ENCODE data around the gene HRH2. TPM values are rescaled to one million over a fixed set of nuclear protein-coding genes. Genes with fewer than 3 reads are reported as not detected.

HRH2 gene
- total RNA-seq, 1 donor from 2014 or later: 7.5 TPM

DNA sequence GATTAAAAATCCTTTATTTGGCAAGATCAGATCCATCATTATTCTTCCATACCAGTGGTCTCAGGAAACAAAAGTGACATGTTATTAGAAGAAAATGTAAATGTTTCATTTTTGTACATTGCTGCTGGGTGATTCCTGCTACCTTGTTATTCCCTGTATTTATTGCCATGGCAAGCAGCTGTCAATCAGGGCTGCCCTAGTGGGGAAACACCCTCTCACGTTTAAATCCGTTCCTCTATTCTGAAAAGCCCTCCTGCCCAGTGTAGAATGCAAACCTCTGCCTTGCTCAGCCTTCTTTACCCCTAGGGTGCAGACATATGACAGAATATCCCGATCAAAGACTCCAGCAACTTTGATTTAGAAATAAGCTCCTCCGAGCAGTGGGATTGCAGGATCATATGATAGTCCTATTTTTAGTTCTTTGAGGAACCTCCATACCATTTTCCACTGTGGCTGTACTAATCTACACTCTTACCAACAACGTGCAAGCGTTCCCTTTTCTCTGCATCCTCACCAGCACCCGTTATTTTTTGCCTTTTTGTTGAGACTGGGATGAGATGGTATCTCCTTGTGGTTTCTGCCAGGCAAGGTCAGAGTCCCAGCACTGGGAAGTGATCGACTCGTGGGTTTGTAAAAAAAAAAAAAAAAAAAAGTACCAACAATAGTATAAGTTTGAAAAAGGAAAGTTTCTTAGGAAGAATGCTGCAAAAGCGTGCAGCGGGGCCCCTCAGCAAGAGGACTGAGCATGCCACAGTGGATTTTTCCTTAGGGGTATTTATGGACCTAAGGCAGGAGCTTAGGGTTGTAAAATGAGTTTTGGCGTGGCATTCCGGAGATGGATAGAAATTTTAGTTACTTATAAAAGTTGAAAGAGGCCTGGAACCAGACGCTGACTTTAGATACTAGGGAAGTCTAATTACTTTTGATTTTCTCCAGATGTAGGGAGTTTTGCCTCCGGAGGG lies 66.7 kb downstream of the HRH2 start:
- Histone ChIP-seq H3K27me3 (no peaks in the 10 kb centered on the region), H3K4me3 (no peak overlapping the region), H3K9me3 (no peaks in the 10 kb centered on the region), H3K27ac (no peak overlapping the region), H3K36me3 (no peaks in the 10 kb centered on the region), H3K4me1 (no peaks in the 10 kb centered on the region)
- TF ChIP-seq, protein P1, sequence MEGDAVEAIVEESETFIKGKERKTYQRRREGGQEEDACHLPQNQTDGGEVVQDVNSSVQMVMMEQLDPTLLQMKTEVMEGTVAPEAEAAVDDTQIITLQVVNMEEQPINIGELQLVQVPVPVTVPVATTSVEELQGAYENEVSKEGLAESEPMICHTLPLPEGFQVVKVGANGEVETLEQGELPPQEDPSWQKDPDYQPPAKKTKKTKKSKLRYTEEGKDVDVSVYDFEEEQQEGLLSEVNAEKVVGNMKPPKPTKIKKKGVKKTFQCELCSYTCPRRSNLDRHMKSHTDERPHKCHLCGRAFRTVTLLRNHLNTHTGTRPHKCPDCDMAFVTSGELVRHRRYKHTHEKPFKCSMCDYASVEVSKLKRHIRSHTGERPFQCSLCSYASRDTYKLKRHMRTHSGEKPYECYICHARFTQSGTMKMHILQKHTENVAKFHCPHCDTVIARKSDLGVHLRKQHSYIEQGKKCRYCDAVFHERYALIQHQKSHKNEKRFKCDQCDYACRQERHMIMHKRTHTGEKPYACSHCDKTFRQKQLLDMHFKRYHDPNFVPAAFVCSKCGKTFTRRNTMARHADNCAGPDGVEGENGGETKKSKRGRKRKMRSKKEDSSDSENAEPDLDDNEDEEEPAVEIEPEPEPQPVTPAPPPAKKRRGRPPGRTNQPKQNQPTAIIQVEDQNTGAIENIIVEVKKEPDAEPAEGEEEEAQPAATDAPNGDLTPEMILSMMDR (IDR thresholded peaks at IDR 0.05): no peak
- no peak for DNase-seq (ENCODE audit: low spot score in 2 of 2)
- intact Hi-C loops (cut with DNase I): no loop called here

DNA sequence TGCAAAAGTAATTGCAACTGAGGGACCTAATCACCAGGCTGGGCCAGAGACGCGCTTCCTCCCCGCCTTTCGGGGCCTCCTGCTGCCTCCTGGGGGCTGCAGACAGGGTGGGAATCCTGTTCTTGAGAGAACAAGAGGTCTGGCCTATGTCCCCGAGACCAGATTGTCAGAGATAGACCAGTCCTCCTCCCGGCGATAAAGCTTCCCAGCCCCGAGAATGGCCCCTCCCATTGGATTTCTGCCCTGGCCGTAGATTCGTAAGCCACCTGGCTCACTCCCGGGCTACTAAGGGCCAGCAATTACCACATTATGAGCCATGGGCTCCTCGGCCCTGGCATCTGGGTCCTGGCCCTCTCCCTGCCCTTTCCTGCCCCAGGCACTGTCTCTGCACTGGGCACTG lies 70.4 kb downstream of the HRH2 start:
- intact Hi-C loops (cut with DNase I): no loop called here
- Histone ChIP-seq H3K9me3 (no peaks in the 10 kb centered on the region), H3K27me3 (no peaks in the 10 kb centered on the region), H3K4me1 (no peaks in the 10 kb centered on the region), H3K4me3 (no peak overlapping the region), H3K27ac (no peak overlapping the region), H3K36me3 (no peaks in the 10 kb centered on the region)
- TF ChIP-seq, protein P1 (IDR thresholded peaks at IDR 0.05): no peak
- no peak for DNase-seq (ENCODE audit: low spot score in 2 of 2)

DNA sequence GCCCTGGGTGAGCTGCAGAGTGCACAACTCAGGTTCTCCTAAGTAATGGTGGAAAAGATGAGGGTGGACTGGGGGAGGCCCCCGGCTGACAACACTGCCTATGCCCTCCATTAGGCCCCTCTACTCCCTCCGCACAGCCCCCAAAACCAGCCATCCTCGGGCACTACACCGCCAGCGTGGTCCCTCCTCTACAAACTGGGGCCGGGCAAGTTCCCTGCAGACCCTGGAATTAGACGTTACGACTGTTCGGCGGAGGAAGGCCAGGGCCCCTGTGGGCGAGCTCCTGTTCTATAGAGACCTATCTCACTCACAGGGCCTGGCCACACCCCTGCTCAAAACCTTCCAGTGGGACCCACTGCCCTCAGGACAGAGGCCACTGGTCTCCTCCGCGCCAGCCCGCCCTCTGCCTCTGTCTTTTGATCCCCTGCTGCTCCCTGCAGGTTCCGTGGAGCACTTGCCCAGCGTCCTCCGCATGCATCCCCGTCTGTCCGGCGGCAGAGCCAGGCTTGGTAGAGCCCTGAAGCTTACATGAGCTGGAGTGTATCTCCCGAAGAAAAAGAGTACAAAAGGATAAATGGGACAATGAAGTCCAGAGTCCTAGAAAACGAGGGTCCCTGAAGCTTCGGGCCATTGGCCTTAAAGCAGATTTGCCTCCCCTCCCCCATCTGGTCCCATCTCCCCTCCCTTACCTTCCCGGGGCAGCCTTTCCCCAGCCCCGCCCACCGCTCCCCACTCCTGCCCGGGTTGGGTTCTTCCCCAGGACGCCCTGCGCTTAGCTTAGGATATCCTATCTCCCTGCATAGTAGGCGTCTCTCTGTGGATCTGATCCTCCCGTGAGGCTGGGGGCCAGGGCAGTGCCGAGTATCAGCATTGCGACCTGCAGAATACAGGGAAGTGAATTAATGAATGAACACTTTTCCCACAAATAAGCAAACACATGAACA lies 71.3 kb downstream of the HRH2 start:
- Histone ChIP-seq H3K27ac (no peak overlapping the region), H3K4me1 (no peaks in the 10 kb centered on the region), H3K4me3 (no peak overlapping the region), H3K36me3 (no peaks in the 10 kb centered on the region), H3K27me3 (no peaks in the 10 kb centered on the region), H3K9me3 (no peaks in the 10 kb centered on the region)
- intact Hi-C loops (cut with DNase I): no loop called here
- no peak for DNase-seq (ENCODE audit: low spot score in 2 of 2)
- TF ChIP-seq, protein P1 (IDR thresholded peaks at IDR 0.05): no peak

DNA sequence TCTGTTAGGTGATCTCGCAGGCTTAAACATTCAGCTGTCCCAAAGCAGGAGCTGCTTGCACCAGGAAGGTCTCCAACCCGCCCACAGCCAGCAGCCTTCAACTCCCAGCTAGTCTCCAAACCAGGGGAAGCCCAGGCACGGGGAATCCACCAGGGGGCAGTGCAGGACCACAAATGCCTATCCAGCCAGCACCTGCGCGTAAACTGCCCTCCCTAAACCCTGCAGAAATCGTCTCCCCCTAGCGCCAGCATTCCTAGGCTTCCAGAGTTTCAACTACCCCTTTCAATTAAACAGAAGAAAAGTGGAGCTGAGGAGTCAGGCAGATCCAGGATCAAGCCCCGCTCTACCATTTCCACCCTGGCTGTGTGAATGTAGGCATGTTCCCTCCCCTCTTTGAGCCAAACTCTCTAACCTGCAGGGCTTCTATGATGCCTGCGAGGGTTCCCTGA lies 72.0 kb downstream of the HRH2 start:
- no peak overlapping the region for H3K27ac ChIP-seq
- TF ChIP-seq, protein P1 (IDR thresholded peaks at IDR 0.05): peak; percentile 80 to 90 (median 86)
- H3K4me3 ChIP-seq: no peak overlapping the region
- H3K27me3 ChIP-seq: no peaks in the 10 kb centered on the region
- no peaks in the 10 kb centered on the region for H3K9me3 ChIP-seq
- no peaks in the 10 kb centered on the region for H3K4me1 ChIP-seq
- peak; percentile 54 to 91 for DNase-seq (ENCODE audit: low spot score in 2 of 2)
- H3K36me3 ChIP-seq: no peaks in the 10 kb centered on the region
- intact Hi-C loops (cut with DNase I): no loop called here

DNA sequence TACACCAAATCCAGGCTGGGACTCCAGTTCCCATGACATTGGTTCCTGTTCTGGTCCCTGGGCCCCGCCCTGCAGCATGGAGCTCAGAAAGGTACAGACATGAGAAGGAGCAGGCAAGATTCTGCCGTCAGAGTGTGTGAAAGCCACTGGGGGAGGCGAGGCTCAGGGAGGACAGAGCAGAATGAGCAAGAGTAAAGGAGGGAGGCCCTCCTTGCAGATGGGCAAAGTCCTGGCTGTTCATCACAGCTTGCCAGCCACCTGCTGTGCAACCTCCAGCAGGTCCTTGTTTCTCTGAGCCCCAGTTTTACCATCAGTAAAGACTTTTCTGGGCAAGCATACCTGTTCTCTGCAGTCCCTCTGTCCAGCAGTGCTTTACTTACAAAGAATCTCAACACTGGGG lies 73.3 kb downstream of the HRH2 start:
- Histone ChIP-seq H3K9me3 (no peaks in the 10 kb centered on the region), H3K36me3 (no peaks in the 10 kb centered on the region), H3K27ac (no peak overlapping the region), H3K4me1 (no peaks in the 10 kb centered on the region), H3K27me3 (no peaks in the 10 kb centered on the region), H3K4me3 (no peak overlapping the region)
- intact Hi-C loops (cut with DNase I): no loop called here
- TF ChIP-seq, protein P1 (IDR thresholded peaks at IDR 0.05): no peak
- no peak for DNase-seq (ENCODE audit: low spot score in 2 of 2)
